ENCODE results near the gene ZNF430.

DNA sequence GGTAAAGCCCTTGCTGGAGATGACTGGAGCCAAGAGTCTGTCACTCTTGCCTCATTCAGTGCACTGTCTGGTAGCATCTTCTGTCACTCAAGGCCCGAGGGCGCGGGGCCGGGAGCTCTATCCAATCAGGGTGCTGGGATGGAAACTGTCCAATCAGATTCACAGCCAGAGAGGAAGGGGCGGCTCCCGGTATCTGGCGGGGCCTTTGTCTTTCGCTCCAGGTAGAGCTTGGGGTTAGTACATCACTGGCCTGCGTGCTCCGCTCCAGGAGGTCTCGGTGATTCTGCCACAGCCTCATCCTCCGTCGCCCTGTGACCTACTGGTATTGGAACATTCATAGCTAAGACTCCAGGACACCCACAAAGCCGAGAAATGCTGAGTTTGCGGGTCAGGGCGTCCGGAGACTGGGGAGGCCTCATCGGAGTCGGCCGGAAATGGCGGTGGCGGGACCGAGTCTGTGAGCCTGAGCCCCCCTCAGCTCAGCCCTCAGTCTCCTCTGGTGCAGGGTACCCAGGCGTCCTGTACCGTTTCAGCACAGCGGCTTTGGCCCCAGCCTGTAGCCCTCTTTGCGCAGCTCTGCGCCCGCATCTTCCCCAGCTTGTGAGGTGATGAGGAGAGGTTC lies 20.6 kb upstream of the ZNF430 start:
- TF ChIP-seq, protein P1, sequence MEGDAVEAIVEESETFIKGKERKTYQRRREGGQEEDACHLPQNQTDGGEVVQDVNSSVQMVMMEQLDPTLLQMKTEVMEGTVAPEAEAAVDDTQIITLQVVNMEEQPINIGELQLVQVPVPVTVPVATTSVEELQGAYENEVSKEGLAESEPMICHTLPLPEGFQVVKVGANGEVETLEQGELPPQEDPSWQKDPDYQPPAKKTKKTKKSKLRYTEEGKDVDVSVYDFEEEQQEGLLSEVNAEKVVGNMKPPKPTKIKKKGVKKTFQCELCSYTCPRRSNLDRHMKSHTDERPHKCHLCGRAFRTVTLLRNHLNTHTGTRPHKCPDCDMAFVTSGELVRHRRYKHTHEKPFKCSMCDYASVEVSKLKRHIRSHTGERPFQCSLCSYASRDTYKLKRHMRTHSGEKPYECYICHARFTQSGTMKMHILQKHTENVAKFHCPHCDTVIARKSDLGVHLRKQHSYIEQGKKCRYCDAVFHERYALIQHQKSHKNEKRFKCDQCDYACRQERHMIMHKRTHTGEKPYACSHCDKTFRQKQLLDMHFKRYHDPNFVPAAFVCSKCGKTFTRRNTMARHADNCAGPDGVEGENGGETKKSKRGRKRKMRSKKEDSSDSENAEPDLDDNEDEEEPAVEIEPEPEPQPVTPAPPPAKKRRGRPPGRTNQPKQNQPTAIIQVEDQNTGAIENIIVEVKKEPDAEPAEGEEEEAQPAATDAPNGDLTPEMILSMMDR (IDR thresholded peaks at IDR 0.05): no peak
- TF ChIP-seq ZFX (IDR thresholded peaks at IDR 0.05; ENCODE audit: borderline replicate concordance): no peak
